GM03348 (cell line): ENCODE data around the gene SULF2.
A peak's percentile ranks its signal among the peaks of the same experiment; 100 is the strongest.

Source experiments
- DNase-seq: peaks from one replicate; pipeline ENCODE4 v3.0.0; 2012; ENCODE audit warnings: low spot score

SULF2 gene

DNA sequence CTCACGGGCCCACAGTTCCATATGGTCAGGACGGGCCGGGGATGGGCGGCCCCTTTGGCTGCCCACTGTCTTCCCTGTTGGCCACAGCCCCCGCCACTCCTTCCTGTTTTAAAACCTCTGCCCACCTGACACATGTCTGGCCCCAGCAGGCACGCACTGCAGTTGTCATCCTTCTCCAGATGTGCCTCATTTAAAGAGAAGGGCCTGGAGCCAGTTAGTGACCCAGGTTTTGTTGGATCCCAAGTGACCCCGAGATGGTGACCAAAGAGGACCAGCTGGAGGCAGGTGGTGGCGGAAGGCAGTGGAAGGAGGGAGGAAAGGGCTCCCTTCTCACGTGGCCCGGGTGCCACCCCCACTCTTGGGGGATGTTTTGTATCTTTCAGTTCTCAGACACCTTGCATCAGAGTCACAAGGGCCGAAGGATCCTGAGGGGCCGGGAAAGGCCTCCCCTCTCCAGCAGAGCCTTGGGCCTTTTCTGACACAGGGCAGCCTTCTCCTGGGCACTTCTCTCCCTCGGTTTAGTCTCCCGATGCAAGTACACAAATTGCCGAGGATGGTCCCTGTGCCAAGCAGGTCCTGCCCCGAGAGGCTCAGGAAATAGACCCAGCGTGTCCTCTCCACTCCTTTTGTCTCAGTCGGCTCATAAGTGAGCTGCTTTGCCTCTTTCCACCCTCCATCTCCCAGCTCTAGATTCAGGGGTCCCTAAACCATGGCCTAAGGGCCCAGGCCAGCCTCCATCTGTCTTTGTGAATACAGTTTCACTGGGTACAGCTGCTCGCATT is 117.6 kb downstream of the SULF2 start:
- DNase-seq: no peak

DNA sequence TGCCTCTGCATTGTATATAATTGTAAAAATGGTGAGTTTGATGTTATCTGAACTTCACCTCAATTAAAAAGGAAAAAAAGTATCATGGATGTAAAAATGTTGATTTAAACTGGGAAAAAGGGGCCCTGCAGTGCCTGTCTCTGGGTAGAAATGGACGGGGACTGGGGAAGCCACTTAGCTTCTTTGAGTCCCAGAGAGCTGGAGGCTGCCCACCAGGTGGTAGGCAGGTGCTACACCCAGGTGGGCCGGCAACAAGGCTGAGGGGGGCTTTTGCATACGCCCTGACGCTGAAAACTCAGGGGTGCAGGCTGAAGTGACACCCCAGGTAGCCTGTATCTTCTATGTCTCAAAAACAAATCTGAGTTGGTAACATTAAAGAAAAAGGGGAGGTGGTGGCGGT is 118.2 kb downstream of the SULF2 start:
- DNase-seq: no peak

GRCh38 chr20:47666304-47666703 is 119.0 kb downstream of the SULF2 start:
- DNase-seq: no peak

DNA sequence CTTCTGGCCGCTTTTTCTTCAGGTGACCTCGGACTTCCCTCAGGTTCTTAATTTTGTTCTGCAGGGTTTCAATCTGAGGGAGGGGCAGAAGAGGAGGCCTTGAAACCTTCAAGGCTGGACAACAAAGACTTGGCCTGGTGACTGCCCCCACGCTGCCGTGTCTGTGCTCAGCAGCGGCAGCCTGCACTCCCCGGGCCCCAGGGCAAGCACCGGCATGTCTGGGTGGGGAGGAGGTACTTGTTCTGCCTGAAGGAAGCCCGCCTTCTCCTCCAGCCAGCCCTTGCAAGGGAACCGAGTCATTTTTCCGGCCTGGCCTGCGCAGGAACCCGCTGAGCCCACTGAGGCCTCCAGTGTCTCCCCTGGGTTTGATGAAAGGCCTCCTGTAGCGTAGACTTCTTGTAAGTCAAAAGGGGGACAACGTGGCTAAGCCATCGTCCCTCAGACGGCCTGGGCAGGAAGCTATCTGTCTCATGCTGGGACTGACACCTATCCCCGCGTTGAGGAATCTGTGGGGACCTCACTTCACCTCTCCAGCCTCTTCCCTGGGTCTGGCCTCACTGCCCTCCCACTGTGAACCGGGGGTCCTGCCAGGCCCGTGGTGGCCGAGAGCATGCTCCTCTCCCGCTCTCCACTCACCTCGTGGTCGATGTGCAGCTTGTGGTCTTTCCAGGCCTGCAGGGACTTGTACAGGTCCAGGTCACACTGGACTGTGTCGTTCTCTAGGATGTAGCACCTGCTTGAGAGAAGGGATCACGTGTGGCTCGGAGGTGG is 119.9 kb downstream of the SULF2 start:
- no peak for DNase-seq

- no peak for DNase-seq
These were observed 120.5 kb downstream of the SULF2 start for GRCh38 chr20:47664744-47665143.

GRCh38 chr20:47664068-47664437 is 121.2 kb downstream of the SULF2 start:
- DNase-seq: no peak

- DNase-seq: peak; percentile 93
These were observed 121.8 kb downstream of the SULF2 start for GRCh38 chr20:47663354-47664067.

GRCh38 chr20:47662483-47663353 is 122.6 kb downstream of the SULF2 start:
- DNase-seq: no peak

DNA sequence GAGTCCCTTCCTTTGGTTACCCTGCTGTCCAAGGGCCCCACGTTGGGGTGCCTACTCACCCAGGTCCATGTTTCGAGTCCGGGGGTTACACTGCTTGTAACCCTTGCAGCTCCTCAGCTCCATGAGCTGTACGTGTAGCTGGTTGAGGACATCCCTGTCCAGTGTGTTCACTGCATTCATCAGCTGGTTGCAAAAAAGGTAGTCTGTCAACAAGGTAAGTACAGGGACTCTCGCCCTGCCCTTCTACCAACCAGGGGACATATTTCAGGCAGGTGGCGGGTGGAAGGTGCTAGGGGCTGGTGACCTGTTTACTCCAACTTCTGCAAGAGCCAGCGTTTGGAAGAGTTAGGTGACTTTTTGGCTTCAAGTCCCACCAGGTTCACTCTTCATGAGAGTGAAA is 123.6 kb downstream of the SULF2 start:
- DNase-seq: no peak

GRCh38 chr20:47660983-47661700 is 124.1 kb downstream of the SULF2 start:
- DNase-seq: no peak

DNA sequence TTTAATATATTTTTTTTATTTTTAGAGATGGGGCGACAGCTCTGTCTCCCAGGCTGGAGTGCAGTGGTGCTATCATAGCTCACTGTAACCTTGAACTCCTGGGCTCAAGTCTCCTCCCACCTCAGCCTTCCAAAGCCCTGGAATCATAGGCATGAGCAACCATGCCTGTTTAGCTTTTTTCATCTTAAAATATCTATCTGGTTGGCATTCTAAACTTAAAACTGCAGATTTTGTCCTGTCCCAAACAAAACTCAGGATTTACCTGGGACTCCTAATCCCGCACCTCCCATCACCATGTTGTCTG is 124.7 kb downstream of the SULF2 start:
- no peak for DNase-seq

DNA sequence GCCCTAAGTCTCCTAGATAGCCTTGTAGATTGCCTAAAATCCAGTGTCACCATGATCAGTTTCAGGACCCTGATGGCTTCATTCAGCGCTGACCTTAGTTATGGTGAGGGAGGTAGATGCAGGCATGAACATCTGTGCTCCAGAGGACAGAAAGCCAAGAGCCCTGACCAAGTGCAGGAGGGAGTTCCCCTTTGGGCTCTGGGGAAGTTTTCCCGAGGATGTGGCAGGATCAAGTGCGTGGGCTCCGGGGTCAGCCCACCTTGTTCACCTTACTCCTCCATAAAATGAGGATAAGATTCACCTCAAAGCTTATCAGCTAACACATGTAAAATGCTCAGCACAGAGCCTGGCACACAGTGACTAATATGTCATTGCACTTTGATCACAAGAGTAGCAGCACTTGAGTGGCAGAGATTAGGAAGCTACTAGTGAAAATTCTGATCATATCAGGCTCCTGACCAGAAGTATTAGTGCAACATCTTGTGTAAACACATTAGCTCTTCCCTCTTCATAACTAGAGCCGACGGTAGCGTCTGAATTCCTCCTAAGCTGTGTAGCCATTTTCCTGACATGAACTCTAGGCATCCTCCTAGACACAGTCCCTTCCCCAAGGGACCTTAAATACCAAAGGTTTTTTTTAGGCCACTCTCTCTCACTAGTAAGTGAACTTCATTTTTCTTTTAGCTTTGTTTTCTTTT is 125.2 kb downstream of the SULF2 start:
- no peak for DNase-seq

DNA sequence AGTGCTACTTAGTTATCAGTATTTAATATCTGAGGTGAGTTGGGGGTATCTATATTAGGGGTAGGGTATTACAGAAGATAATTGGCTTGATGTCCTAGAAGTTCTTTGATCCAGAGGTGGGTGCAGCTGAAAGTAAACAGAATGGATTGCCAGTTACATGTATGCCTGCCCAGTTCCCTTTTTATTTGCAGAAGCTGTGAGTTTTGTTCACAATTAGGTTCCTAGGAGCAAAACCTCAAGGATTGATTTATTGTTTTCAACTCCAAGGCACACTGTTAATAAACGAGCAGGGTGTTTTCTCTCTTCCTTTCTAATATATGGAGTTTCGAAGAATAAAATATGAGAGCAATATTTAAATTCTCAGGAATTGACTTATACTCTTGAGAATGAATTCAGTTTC is 129.0 kb downstream of the SULF2 start:
- no peak for DNase-seq

- DNase-seq: no peak
These were observed 129.6 kb downstream of the SULF2 start for GRCh38 chr20:47655635-47656034.

DNA sequence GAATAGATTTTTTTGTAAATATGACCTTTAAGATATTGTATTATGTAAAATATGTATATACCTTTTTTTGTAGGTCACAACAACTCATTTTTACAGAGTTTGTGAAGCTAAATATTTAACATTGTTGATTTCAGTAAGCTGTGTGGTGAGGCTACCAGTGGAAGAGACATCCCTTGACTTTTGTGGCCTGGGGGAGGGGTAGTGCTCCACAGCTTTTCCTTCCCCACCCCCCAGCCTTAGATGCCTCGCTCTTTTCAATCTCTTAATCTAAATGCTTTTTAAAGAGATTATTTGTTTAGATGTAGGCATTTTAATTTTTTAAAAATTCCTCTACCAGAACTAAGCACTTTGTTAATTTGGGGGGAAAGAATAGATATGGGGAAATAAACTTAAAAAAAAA is 130.9 kb downstream of the SULF2 start:
- no peak for DNase-seq

DNA sequence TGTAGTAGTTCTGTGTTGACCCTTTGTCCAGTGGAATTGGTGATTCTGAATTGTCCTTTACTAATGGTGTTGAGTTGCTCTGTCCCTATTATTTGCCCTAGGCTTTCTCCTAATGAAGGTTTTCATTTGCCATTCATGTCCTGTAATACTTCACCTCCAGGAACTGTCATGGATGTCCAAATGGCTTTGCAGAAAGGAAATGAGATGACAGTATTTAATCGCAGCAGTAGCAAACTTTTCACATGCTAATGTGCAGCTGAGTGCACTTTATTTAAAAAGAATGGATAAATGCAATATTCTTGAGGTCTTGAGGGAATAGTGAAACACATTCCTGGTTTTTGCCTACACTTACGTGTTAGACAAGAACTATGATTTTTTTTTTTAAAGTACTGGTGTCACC is 131.4 kb downstream of the SULF2 start:
- DNase-seq: no peak

GRCh38 chr20:47652794-47653193 is 132.5 kb downstream of the SULF2 start:
- DNase-seq: no peak

- DNase-seq: no peak
These were observed 133.0 kb downstream of the SULF2 start for GRCh38 chr20:47652301-47652700.

GRCh38 chr20:47648943-47649342 is 136.3 kb downstream of the SULF2 start:
- DNase-seq: no peak

DNA sequence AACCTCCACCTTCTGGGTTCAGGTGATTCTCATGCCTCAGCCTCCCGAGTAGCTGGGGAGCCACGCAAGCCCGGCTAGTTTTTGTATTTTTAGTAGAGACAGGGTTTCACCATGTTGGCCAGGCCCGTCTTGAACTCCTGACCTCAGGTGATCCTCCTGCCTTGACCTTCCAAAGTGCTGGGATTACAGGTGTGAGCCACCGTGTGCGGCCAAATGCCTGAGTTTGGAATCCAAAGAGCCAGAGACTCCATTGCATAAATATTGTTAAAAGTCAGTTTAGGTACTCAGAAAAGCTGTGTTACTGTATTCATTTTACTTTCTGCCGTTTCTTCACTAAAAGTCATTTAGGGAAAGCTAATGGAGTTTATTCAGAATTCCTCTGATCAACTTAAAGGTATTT is 137.3 kb downstream of the SULF2 start:
- no peak for DNase-seq

- no peak for DNase-seq
These were observed 139.6 kb downstream of the SULF2 start for GRCh38 chr20:47645632-47646031.
